OCI-M1 (cell line): ENCODE measurements around the gene ZNF605.
A peak's percentile ranks its signal among the peaks of the same experiment; 100 is the strongest.
"Not testable (repeated sequence)": the region's sequence is repeated elsewhere in the genome, so short reads cannot be mapped to it uniquely, and the experiment has no call there.

Source experiments
- DNase-seq: peaks from one replicate; lab custom pipeline; 2025; lab: John Stamatoyannopoulos, UW

The ZNF605 gene

DNA sequence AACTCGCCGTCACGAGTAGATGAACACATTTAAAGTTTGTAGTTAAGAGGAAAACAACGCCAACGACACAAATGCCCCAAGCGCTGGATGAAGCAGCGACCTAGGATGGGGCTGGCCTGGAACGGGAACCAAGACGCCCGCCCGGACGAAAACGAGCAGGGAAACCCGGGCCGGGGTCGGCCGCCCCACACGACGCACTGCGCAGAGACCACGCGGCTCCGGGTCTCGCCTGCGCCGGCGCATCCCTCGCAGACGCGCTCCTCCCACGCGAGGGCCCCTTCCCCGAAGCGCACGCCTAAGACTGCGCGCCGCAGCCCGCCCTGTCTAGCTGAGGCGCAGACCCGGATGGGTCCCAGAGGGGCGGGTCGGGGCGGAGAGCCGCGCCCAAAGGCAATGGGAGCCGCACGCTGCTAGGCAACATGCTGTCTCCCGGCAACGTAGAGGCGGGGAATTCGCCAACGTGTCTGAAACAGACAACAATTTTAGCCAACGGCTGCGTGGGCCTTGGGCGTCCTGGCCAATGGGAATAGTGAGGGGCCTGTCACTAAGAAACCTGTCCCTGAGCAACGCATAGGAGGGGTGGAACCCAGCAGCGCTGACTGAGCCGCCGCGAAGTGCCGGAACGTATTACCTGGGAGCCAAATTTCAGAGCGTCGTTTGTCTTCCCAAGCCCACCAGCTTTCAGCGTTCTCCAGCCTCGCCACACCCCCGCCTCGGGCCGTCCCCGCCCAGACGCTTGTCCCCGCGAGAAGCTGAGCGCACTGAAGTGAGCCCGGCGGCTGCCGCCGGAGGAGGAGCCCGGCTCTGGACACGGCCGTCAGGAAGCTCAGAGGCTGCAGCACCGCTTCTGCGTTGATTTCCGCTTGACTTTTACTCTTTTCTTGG, 47.7 kb downstream of the ZNF605 start:
- DNase-seq: peak; percentile 99

DNA sequence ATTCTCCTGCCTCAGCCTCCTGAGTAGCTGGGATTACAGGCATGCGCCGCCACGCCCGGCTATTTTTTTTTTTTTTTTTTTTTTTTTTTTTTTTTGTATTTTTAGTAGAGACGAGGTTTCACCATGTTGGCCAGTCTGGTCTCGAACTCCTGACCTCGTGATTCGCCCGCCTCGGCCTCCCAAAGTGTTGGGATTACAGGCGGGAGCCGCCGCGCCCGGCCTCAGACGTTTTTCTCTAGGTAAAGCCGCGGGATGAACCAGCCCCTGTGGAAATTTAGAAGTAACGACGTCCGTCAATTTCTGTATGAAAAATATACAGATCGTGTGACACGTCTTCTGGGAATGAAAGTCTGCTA, 48.3 kb downstream of the ZNF605 start:
- DNase-seq: not testable (repeated sequence)

DNA sequence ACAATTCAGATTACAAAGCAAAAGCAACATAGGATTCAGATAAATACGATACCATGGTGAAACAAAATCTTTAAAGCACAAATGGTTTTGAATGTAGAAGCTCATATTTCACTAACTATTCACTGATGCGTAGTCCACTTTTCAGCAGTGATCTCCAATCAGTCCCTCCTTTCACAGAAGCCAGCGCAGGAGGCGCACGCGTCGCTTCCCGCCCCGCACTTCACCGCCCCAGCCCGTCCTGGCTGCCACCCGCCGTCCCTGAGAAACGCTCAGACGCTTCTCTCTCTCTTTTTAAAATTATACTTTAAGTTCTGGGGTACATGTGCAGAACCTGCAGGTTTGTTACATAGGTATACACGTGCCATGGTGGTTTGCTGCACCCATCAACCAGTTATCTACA, 48.9 kb downstream of the ZNF605 start:
- no peak for DNase-seq

DNA sequence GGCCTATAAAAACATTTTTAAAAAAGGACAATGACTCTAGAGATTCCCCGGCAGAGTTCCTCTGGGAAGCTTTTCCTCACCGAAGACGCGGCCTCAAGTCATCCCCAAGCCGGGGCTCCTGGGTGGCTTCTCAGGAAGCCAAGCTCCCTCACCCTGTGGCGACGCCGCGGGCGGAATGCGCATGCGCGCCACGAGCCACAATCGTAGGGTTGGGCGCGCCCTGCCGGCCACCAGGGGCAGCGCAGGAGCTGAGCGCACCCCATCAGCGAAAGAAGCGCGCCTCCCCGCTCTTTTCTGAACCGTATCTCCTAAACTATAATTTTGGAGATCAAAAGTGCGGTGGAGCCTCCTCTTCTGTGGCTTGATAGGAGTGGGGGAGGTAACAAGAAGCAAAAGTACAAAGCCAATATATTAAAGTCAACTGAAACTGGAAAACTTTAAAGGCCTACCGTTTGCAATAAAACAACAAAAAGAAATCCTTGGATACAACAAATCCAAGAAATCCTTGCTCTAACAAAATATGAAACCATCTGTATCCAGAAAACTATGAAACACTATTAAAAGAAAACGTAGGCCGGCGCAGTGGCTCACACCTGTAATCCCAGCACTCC, 51.3 kb downstream of the ZNF605 start:
- peak; percentile 89 for DNase-seq

DNA sequence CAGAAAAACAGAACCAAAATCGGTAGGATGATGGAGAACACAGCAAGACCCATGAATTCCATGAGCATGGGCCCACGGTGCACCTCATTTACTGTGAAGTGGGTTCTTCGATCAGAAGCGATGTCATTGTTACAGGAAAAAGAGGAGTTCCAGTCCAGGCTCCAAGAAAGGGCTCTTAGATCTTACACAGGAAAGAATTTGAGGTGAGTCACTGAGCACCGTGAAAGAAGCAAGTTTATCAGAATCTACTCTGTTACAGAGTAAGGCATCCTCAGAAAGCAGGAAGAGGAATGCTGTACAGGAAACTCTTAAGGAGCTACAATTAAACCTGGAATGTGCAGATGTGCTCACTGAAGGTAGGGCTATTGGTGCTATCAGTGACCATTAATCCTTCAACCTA, 57.1 kb downstream of the ZNF605 start:
- DNase-seq: no peak

DNA sequence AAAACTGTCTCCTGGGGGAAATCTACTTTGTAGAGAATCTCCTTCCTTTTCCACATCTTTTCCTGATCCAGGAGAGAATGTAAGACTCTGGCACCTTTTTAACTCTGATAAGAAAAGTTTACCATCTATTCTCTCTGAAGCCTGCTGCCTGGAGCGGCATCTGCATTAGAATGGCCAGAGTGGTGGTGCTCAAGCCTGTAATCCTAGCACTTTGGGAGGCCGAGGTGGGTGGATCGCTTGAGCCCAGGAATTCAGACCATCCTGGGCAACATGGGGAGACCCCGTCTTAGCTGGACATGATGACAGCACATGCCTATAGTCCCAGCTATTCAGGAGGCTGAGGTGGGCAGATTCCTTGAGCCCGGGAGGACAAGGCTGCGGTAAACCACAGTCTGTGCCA, 67.3 kb downstream of the ZNF605 start:
- DNase-seq: no peak

DNA sequence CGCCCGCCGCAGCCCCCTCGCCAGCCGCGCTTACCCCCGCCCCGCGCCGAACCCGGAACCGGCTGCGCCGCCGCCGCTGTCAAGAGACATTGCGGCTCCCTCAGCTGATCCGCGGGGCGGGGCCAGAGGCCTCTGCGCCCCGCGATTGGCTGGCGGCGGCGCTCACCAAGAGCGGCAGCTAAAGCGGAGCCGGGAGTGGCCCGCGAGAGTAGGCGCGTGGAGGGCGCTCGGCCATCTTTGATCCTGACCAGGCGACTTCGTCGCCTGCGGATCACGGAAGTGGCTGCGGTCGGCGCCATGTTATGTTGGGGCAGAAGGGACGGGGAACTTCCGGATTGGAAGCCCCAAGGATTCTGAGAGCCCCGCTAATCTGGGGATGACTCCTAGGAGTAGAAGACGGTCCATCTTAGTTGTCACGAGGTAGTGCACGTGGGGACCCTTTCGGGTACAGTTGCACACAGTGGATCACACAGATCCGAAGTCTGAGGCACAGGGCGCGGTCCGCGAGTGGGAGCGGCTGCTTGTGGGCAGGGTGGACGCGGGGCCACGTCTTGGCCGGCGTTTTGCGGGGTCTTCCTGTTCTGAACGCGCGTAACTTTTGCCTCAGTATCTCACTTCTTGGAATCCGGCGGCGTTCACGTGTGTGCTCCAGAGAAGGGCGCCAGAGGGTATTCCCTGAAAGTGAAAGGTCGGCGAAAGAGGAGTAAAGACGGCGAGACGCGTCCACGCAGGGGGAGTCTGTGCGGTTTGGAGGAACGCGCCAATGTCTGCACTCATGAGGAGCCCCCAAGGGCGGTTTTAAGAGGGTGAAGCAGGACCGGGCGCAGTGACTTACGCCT, 68.4 kb downstream of the ZNF605 start, which contains the start of gene CHFR:
Gene CHFR (minus strand): TSS at position 93 of the 839 bp plus-strand sequence. CDS start 277 bp downstream, outside the sequence.
- peak; percentile 99 for DNase-seq

DNA sequence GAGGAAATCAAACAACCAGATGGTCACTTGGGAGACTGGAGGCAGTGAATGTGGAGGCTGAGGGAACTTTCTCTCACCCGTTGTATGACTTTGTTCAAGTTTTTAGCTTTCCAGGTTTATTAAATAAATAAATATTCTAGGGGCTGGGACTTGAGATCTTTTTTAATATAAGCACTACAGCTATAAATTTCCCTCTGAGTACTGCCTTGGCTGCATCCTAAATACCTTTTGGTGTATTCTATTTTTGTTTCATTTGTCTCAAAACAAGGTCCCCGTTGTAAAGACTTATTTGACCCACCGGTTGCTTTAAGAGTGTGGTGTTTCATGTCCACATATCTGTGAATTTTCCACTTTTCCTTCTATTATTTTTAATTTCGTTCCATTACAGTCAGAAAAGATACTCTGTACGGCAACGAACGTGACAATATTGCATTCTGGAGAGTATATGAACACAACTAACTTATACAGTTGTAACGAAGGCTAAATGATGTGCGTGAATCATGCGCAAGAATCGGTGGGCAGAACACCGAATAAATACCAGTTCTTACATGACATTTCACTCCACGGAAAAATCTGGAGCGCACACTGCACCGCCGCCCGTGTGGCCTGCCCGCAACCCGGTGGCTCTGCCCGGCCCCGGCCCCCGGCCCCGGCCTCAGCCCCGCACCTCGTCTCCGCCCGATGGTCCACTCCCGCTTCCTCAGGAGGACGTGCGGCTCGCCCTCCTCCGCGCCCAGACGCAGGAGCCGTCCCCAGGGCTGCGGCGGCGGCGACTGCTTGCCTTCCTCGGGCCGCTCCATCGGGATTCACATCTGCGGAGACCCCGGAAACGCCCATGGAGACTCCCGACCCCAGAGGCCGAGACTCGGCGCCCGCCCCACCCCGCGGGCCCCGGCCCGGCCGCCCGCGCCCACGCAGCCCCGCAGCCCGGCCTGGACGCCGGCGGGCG, 69.3 kb downstream of the ZNF605 start:
- DNase-seq: peak; percentile 60

DNA sequence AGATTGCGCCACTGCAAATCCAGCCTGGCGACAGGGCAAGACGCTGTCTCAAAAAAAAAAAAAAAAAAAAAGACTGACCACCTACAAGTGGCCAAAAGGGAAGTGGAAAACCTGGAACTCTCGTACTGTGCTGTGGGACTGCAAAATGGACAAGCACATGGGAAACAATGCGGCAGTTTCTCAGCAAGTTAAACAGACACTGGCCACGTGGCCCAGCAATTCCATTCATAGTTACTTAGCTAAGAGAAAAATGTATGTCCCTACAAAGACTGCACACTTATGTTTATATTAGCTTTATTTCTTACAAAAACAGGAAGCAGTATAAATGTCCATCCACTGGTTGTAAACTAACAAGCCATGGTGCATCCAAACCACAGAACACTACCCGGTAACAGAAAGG, 74.3 kb downstream of the ZNF605 start:
- DNase-seq: no peak

DNA sequence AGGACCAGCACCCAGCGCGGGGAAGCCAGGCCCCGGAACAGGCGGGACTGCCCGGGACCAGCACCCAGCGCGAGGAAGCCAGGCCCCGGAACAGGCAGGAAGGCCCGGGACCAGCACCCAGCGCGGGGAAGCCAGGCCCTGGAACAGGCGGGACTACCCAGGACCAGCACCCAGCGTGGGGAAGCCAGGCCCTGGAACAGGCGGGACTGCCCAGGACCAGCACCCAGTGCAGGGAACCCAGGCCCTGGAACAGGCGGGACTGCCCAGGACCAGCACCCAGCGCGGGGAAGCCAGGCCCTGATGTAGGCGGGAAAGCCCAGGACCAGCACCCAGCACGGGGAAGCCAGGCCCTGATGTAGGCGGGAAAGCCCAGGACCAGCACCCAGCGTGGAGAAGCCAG, 81.5 kb downstream of the ZNF605 start:
- DNase-seq: not testable (repeated sequence)

DNA sequence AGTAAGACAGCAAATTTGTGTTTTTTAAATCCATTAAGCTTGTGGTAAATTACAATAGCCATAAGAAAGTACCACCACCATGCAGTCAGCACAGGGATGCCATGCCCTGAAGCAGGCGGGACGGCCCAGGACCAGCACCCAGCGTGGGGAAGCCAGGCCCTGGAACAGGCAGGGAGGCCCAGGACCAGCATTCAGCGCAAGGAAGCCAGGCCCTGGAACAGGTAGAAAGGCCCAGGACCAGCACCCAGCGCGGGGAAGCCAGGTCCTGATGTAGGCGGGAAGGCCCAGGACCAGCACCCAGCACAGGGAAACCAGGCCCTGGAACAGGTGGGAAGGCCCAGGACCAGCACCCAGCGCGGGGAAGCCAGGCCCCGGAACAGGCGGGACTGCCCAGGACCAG, 81.9 kb downstream of the ZNF605 start:
- no peak for DNase-seq

DNA sequence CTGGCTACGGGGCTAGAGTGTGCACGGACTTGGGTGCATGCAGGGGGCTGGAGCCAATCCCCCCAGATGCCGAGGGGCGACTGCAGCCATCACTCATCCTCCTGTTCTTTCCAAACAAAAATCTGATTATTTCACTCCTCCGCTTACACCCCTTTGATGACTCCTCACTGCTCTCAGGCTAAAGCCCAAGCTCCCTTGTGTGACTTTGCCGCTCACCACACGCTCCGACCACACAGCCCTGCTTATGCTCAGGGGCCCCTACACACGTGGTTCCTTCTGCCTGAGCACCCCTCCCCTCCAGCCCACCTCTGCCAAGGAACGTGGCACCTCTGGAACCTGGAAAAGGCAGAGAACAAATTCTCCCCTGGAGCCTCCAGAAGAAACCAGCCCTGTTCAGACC, 82.4 kb downstream of the ZNF605 start:
- no peak for DNase-seq

DNA sequence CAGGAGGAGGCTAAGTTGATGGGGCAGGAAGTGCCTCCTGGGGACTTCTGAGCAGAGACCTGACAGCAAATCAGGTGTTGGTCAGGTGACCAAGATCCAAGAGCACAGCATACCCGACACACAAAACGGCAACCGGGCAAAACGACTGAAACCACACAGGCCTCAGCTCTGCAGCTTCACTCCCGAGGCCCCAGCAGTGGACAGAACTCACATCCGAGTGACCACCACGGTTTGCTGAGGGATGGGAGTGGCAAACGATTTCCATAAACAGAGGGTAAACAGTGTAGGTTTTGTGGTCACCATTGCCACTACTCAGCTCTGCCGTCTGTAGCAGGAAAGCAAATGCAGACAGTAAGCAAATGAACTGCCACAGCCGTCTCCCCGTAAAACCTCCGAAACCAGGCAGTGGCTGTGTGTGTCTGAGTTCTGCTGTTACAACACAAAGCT, 83.1 kb downstream of the ZNF605 start:
- no peak for DNase-seq

DNA sequence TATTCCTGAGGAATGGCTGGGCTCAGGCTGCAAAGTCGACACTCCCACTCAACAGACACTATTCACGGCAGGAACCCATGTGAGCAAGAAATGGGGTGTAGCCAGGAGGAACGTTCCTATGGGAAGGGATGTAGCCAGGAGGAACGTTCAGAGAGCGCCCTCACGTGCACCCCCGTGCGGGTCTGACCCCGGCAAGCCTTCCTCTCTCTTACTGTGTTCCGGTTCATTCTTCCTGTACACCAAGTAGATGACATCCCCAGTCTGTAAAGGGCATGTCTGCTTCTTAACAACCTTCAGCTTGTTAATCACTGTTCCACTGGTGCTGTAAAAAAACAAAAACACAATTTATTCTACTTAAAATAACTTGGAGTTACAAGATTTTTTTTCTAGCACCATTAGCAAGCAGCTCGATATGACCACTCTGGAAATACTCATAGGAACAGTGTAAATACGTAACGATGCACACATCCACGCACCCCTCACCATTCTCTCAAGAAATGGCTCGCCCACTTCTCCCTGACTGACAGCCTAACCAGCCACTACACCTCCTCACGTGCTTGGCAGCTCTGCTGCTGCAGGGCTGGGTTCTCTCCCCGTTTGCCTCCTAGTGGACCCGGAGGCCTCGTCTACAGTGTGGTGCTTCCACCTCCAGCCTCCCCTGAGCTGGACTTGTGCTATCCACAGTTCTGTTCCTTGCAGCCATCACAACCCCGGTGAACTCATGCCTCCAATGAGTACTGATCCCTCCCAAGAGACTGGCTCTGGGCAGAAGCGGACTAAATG, 83.8 kb downstream of the ZNF605 start:
- no peak for DNase-seq

DNA sequence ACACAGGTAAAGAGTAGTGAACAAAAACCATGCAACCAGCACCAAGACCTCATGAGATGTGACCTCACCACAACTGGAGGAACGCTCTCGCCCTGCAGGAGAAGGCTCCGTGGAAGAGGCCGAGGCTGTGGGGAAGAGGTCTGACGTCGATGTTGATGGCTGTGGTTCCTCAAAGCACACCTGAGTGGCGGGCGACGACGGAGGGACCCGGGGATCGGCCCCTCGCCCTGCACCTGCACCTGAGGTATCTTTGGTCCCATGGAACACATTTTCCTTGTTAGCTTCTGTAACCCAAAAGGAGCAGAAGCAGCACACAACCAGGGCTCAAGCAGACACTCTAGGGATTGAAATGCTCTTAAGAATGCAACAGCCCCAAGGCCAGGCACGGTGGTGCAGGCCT, 86.6 kb downstream of the ZNF605 start:
- no peak for DNase-seq
